Heart right ventricle (tissue), 16 donors: ENCODE results near the gene TMEM132D. TPM values are rescaled to one million over a fixed set of nuclear protein-coding genes. Genes with fewer than 3 reads are reported as not detected.
A peak's percentile ranks its signal among the peaks of the same experiment; 100 is the strongest.
"Not testable (repeated sequence)": the region's sequence is repeated elsewhere in the genome, so short reads cannot be mapped to it uniquely, and the experiment has no call there.

Experiments used
- ATAC-seq, 8 donors: fragments of 200-7000 bp; cut with Tn5 transposase; one replicate each; pipeline ENCODE4 v1.9.1; 2020; ENCODE audit warnings: mild to moderate bottlenecking in 8 of 8, moderate library complexity in 8 of 8, moderate number of reproducible peaks in 1 of 8
- DNase-seq, 2 donors: peaks; one replicate each; pipeline ENCODE4 v3.0.0-alpha.2; 2020
- H3K27ac ChIP-seq, 10 donors: fragments of 200-600 bp; sonication (generic) in 2 of 10; one replicate each; pipeline versions ENCODE4 v1.5.0 to v1.8.0; 2020 to 2022; ENCODE audit warnings: mild to moderate bottlenecking in 3 of 10
- H3K27me3 ChIP-seq, 7 donors: fragments of 200-600 bp; one replicate each; pipeline ENCODE4 v1.8.0; 2021 to 2022; ENCODE audit warnings: mild to moderate bottlenecking in 2 of 7
- H3K36me3 ChIP-seq, 9 donors: fragments of 200-600 bp; sonication (generic) in 1 of 9; one replicate each; pipeline versions ENCODE4 v1.5.0 to v1.8.0; 2020 to 2022; ENCODE audit warnings: mild to moderate bottlenecking in 2 of 9
- H3K4me1 ChIP-seq, 9 donors: fragments of 200-600 bp; sonication (generic) in 1 of 9; one replicate each; pipeline versions ENCODE4 v1.5.0 to v1.8.0; 2020 to 2022; ENCODE audit warnings: mild to moderate bottlenecking in 4 of 9
- H3K4me3 ChIP-seq, 10 donors: fragments of 200-600 bp; sonication (generic) in 2 of 10; one replicate each; pipeline versions ENCODE4 v1.5.0 to v1.8.0; 2020 to 2022; ENCODE audit warnings: mild to moderate bottlenecking in 7 of 10, moderate library complexity in 2 of 10
- H3K9me3 ChIP-seq, 11 donors: fragments of 200-600 bp in 10 of 11; sonication (generic) in 2 of 11; one replicate each; pipeline versions ENCODE4 v1.5.0 to v1.8.0; 2013 to 2022; ENCODE audit warnings: mild to moderate bottlenecking in 2 of 11, control low read depth in 1 of 11, moderate library complexity in 1 of 11
- WGBS, 2 donors: extraction: QIAGEN DNeasy Blood & Tissue Kit; methylation state at CpG; one replicate each; pipeline ENCODE4 v1.1.7; 2013; ENCODE audit warnings: inconsistent platforms in 1 of 2; 5-methylcytosine and 5-hydroxymethylcytosine counted together
- intact Hi-C, 10 donors: fragments of 100-400 bp; cut with DNase I; formaldehyde crosslinking; loops; one replicate each; pipeline versions ENCODE4 v1.11.1 to v1.14.2; 2022
- polyA plus RNA-seq, 2 donors: library from polyadenylated mRNA; stranded (reverse); fragments of 200-250 nt; gene quantifications; one replicate each; pipeline ENCODE4 v1.2.3, GENCODE V29; 2013
- total RNA-seq, 10 donors: library from RNA; stranded (reverse); fragmentation: NEBNext Ultra II Directional in 3 of 10; extraction: Animal tissue kit (Norgen Biotek cat#: 25700) in 3 of 10; gene quantifications; one replicate each; pipeline versions ENCODE4 v1.2.1 to v1.2.4, GENCODE V29; 2021 to 2023
- TF ChIP-seq, protein P1 (sequence below), 9 donors: fragments of 200-600 bp; sonication (generic) in 2 of 9; IDR thresholded peaks; one replicate each; pipeline versions ENCODE4 v1.5.0 to v1.8.0; 2021 to 2022; ENCODE audit warnings: antibody characterized with exemption in 9 of 9, mild to moderate bottlenecking in 5 of 9, moderate library complexity in 1 of 9
- donor health status: Arrhythmogenic right ventricular cardiomyopathy.
- donor health status: ischemic (EF 13 %, LVEDD 7.1; RV severe dilation, severe dysfunction).
- donor health status: healthy with polysubstance abuse.
- donor health status: DM: no; HTN: yes; CAD: no.
- donor health status: DM: no; HTN: no; CAD: no.
- donor health status: ischemic (EF 25% LVEDD 6.9; RV normal size, moderate dysfunction).
- donor health status: ischemic (EF 25% LVEDD 5.7; RV mildly dilated, moderate dysfunction).
- donor health status: healthy.
- donor health status: DM: yes; HTN: yes; CAD: no.
- donor health status: Ischemic cardiomyopathy.
- donor health status: ischemic (EF 35%, LVEDD 5.7; RV mildly dilated, moderate dysfunction).
- donor health status: nonischemic (EF 11% LVEDD 7.7; RV severe dilation, severe dysfunction).
- donor health status: DM: yes; HTN: yes; CAD: no.
- donor health status: PGD.
- donor health status: ischemic (EF 29% LVEDD 5.4; RV normal size, mild dysfunction).
- donor health status: nonischemic (EF 23%, LVEDD 6.1; RV moderate dilation, normal function).

The TMEM132D gene
- total and polyA plus RNA-seq, 12 donors: not detected

DNA sequence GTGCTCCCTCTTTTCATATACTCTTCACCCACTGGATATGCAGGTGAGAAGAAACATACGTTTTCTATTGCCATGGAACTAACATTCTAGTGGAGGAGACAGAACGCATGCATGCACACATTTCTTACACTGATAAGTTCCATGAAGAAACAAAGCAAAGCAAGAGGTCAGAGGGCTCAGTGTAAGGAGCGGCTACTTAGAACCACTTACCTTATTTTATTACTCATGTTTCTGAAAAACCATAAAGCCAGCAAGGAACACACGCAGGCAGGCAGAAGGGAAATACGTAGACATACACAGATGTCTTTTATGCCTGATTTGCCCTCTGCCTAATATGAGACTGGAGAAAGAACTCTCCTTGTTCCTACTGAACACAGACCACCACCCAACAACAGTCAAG, 362.9 kb downstream of the TMEM132D start:
- no peaks in the 10 kb centered on the region for H3K36me3 ChIP-seq
- DNase-seq (no peak), ATAC-seq (no peak)
- H3K27me3 ChIP-seq: no peaks in the 10 kb centered on the region
- WGBS, 2 donors: 77 to 79% methylated on average over 5 of the region's 5 CpGs
- peaks cover 0 to 19% (median 0%) of the 10 kb centered on the region in 11 donors for H3K9me3 ChIP-seq
- intact Hi-C loops: no loop called here
- H3K4me3 ChIP-seq: no peak overlapping the region
- TF ChIP-seq, protein P1, sequence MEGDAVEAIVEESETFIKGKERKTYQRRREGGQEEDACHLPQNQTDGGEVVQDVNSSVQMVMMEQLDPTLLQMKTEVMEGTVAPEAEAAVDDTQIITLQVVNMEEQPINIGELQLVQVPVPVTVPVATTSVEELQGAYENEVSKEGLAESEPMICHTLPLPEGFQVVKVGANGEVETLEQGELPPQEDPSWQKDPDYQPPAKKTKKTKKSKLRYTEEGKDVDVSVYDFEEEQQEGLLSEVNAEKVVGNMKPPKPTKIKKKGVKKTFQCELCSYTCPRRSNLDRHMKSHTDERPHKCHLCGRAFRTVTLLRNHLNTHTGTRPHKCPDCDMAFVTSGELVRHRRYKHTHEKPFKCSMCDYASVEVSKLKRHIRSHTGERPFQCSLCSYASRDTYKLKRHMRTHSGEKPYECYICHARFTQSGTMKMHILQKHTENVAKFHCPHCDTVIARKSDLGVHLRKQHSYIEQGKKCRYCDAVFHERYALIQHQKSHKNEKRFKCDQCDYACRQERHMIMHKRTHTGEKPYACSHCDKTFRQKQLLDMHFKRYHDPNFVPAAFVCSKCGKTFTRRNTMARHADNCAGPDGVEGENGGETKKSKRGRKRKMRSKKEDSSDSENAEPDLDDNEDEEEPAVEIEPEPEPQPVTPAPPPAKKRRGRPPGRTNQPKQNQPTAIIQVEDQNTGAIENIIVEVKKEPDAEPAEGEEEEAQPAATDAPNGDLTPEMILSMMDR (IDR thresholded peaks at IDR 0.05): no peak
- H3K27ac ChIP-seq: no peak overlapping the region
- H3K4me1 ChIP-seq: no peaks in the 10 kb centered on the region

- no peak for ATAC-seq
- Histone ChIP-seq H3K4me3 (no peak overlapping the region), H3K27me3 (no peaks in the 10 kb centered on the region), H3K27ac (no peak overlapping the region), H3K36me3 (no peaks in the 10 kb centered on the region), H3K4me1 (no peaks in the 10 kb centered on the region), H3K9me3 (peaks cover 0 to 19% (median 0%) of the 10 kb centered on the region in 11 donors)
- DNase-seq: no peak
- intact Hi-C loops: no loop called here
- TF ChIP-seq, protein P1 (IDR thresholded peaks at IDR 0.05): no peak
- 57 to 61% methylated on average over 3 of the region's 3 CpGs for WGBS, 2 donors
Observed at GRCh38 chr12:129540249-129540648, 363.6 kb downstream of the TMEM132D start.

DNA sequence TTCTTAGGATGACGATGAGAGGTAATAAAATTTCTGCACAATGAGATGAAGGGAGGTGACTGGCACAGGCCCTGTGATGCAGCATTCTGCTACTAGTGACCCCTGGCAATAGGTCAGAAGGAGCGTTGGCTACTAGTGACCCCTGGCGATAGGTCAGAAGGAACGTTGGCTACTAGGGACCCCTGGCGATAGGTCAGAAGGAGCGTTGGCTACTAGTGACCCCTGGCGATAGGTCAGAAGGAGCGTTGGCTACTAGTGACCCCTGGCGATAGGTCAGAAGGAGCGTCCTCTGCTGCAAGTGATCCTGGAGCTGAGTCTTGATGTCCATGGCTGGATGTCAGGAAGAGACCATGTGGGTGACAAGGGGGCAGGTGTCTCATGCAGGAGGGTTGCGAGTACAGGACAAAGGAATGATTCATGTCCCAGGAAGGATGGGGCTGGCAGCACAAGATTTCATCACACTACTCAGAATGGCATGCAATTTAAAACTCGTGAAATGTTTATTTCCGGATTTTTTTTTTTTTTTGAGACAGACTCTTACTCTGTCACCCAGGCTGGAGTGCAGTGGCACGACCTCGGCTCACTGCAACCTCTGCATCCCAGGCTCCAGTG, 365.0 kb downstream of the TMEM132D start:
- DNase-seq, H3K27ac ChIP-seq, H3K36me3 ChIP-seq, H3K4me3 ChIP-seq, H3K4me1 ChIP-seq, H3K27me3 ChIP-seq, intact Hi-C loops: not testable (repeated sequence)
- peak in 2 of 8 donors; percentile 52 to 61 for ATAC-seq
- peaks cover 0 to 19% (median 0%) of the 10 kb centered on the region in 11 donors for H3K9me3 ChIP-seq
- 84 to 86% methylated on average over 15 of the region's 15 CpGs for WGBS, 2 donors

- TF ChIP-seq, protein P1 (IDR thresholded peaks at IDR 0.05): no peak
- no peak overlapping the region for H3K4me3 ChIP-seq
- WGBS, 2 donors: 70% methylated on average over 3 of the region's 3 CpGs
- peaks cover 0 to 6% (median 0%) of the 10 kb centered on the region in 7 donors for H3K27me3 ChIP-seq
- DNase-seq (no peak), ATAC-seq (no peak)
- H3K4me1 ChIP-seq: no peaks in the 10 kb centered on the region
- no peaks in the 10 kb centered on the region for H3K36me3 ChIP-seq
- intact Hi-C loops: no loop called here
- H3K9me3 ChIP-seq: peaks cover 0 to 19% (median 0%) of the 10 kb centered on the region in 11 donors
- no peak overlapping the region for H3K27ac ChIP-seq
Observed at GRCh38 chr12:129538137-129538536, 365.7 kb downstream of the TMEM132D start.

GRCh38 chr12:129534966-129535750, 368.7 kb downstream of the TMEM132D start:
- Histone ChIP-seq H3K36me3 (no peaks in the 10 kb centered on the region), H3K4me3 (no peak overlapping the region), H3K9me3 (peaks cover 0 to 19% (median 0%) of the 10 kb centered on the region in 11 donors), H3K27me3 (peaks cover 0 to 6% (median 0%) of the 10 kb centered on the region in 7 donors), H3K27ac (no peak overlapping the region), H3K4me1 (no peaks in the 10 kb centered on the region)
- intact Hi-C loops: no loop called here
- ATAC-seq (no peak), DNase-seq (no peak)
- TF ChIP-seq, protein P1 (IDR thresholded peaks at IDR 0.05): no peak
- 85 to 87% methylated on average over 3 of the region's 3 CpGs for WGBS, 2 donors
